IMR-90 (cell line): ENCODE data around the gene SLC22A31. TPM values are rescaled to one million over a fixed set of nuclear protein-coding genes. Genes with fewer than 3 reads are reported as not detected.

ENCODE experiments used
- ATAC-seq: fragments of 200-7000 bp; cut with Tn5 transposase; 2 replicates; pipeline ENCODE4 v1.9.1; 2020; ENCODE audit warnings: low read depth, mild to moderate bottlenecking, moderate library complexity
- BruUV-seq: library from RNA; stranded (reverse); fragments of 400-500 nt; replicated peaks from 2 replicates; lab custom pipeline; 2021; lab: Mats Ljungman, UMichigan
- CTCF ChIA-PET: fragments of 300-600 bp; formaldehyde crosslinking; extraction: SDS; loops from one replicate; lab custom pipeline; 2021; ENCODE audit warnings: antibody characterized with exemption; lab: Yijun Ruan, JAX
- POLR2A ChIA-PET: fragments of 300-600 bp; sonication (Branson Sonifier 250); formaldehyde crosslinking; loops from one replicate; lab custom pipeline; 2022; ENCODE audit warnings: antibody characterized with exemption; ENCODE audit not compliant: unreplicated experiment; lab: Charles Lee
- DNase-seq: peaks from one replicate; pipeline ENCODE4 v3.0.0; 2013
- H2AFZ ChIP-seq: replicated peaks from 2 replicates; pipeline ENCODE3; 2013; ENCODE audit warnings: low read length, mild to moderate bottlenecking; ENCODE audit not compliant: poor library complexity
- H2AK5ac ChIP-seq: 2 replicates; pipeline ENCODE4 v1.6.1; 2013; ENCODE audit warnings: low read depth, low read length, inconsistent platforms
- H2AK9ac ChIP-seq: replicated peaks from 2 replicates; pipeline ENCODE3; 2013; ENCODE audit warnings: mild to moderate bottlenecking, low read depth, low read length, moderate library complexity; ENCODE audit not compliant: poor library complexity
- H2BK120ac ChIP-seq: 2 replicates; pipeline ENCODE4 v1.6.1; 2013; ENCODE audit warnings: low read depth, low read length, inconsistent platforms
- H2BK15ac ChIP-seq: 3 replicates; pipeline ENCODE4 v1.6.1; 2013; ENCODE audit warnings: low read depth, low read length, inconsistent platforms
- H2BK20ac ChIP-seq: 2 replicates; pipeline ENCODE4 v1.6.1; 2013; ENCODE audit warnings: low read depth, mild to moderate bottlenecking, inconsistent platforms, low read length, moderate library complexity
- H2BK5ac ChIP-seq: 2 replicates; pipeline ENCODE4 v1.6.1; 2013; ENCODE audit warnings: mild to moderate bottlenecking, low read depth, low read length, inconsistent platforms; ENCODE audit not compliant: poor library complexity, severe bottlenecking
- H3K14ac ChIP-seq: replicated peaks from 2 replicates; pipeline ENCODE4 v1.6.1; 2013; ENCODE audit warnings: low read depth, low read length, inconsistent platforms
- H3K18ac ChIP-seq: 2 replicates; pipeline ENCODE4 v1.6.1; 2013; ENCODE audit warnings: low read depth, low read length, control low read depth
- H3K23ac ChIP-seq: 2 replicates; pipeline ENCODE4 v1.6.1; 2013; ENCODE audit warnings: low read depth, low read length, inconsistent platforms
- H3K27ac ChIP-seq: 2 replicates; pipeline ENCODE4 v1.5.1; 2013; ENCODE audit warnings: mild to moderate bottlenecking, control low read depth, low read length; ENCODE audit not compliant: insufficient read depth
- H3K27me3 ChIP-seq: 2 replicates; pipeline ENCODE4 v1.6.1; 2013; ENCODE audit warnings: low read length; ENCODE audit not compliant: control insufficient read depth, insufficient read depth
- H3K36me3 ChIP-seq: 2 replicates; pipeline ENCODE4 v1.6.1; 2013; ENCODE audit warnings: low read length, mixed read lengths; ENCODE audit not compliant: control insufficient read depth, insufficient read depth
- H3K4ac ChIP-seq: 2 replicates; pipeline ENCODE4 v1.6.1; 2013; ENCODE audit warnings: low read depth, low read length, inconsistent platforms
- H3K4me1 ChIP-seq: 2 replicates; pipeline ENCODE4 v1.6.1; 2013; ENCODE audit warnings: low read length, mixed read lengths; ENCODE audit not compliant: control insufficient read depth, insufficient read depth
- H3K4me2 ChIP-seq: 2 replicates; pipeline ENCODE4 v1.6.1; 2013; ENCODE audit warnings: low read depth, mild to moderate bottlenecking, control low read depth, low read length, moderate library complexity
- H3K4me3 ChIP-seq: 2 replicates; pipeline ENCODE4 v1.5.1; 2013; ENCODE audit warnings: low read depth, mild to moderate bottlenecking, control low read depth, low read length, moderate library complexity; ENCODE audit not compliant: insufficient read depth
- H3K56ac ChIP-seq: 2 replicates; pipeline ENCODE4 v1.6.1; 2013; ENCODE audit warnings: low read length, inconsistent platforms; ENCODE audit not compliant: insufficient read depth; ENCODE audit errors: extremely low read depth
- H3K79me1 ChIP-seq, 2 experiments: 2 replicates each; pipeline ENCODE4 v1.6.1; 2013; ENCODE audit warnings: low read length in 2 of 2, inconsistent platforms in 1 of 2, low read depth in 1 of 2
- H3K9ac ChIP-seq: 2 replicates; pipeline ENCODE4 v1.6.1; 2013; ENCODE audit warnings: low read depth, low read length, control low read depth
- H3K9me1 ChIP-seq: 2 replicates; pipeline ENCODE4 v1.6.1; 2013; ENCODE audit warnings: low read length, inconsistent platforms; ENCODE audit not compliant: insufficient read depth
- H3K9me3 ChIP-seq: 2 replicates; pipeline ENCODE4 v1.6.1; 2013; ENCODE audit warnings: low read length; ENCODE audit not compliant: control insufficient read depth, insufficient read depth
- H4K20me1 ChIP-seq: 2 replicates; pipeline ENCODE4 v1.6.1; 2013; ENCODE audit warnings: low read length, inconsistent platforms; ENCODE audit not compliant: insufficient read depth
- H4K5ac ChIP-seq: 2 replicates; pipeline ENCODE4 v1.6.1; 2013; ENCODE audit warnings: mild to moderate bottlenecking, low read depth, low read length, control low read depth
- H4K8ac ChIP-seq, 2 experiments: 2 replicates each; pipeline ENCODE4 v1.6.1; 2013; ENCODE audit warnings: low read depth in 2 of 2, low read length in 2 of 2, control low read depth in 1 of 2, inconsistent platforms in 1 of 2
- H4K91ac ChIP-seq: 2 replicates; pipeline ENCODE4 v1.6.1; 2013; ENCODE audit warnings: low read depth, low read length, inconsistent platforms; ENCODE audit not compliant: insufficient read depth
- BHLHE40 ChIP-seq: fragments of 150-350 bp; IDR thresholded peaks from 2 replicates; pipeline ENCODE4 v1.6.1; 2016; ENCODE audit warnings: mild to moderate bottlenecking, low read depth, low read length
- CEBPB ChIP-seq: IDR thresholded peaks from 2 replicates; pipeline ENCODE4 v1.6.1; 2012; ENCODE audit warnings: low read depth, low read length, improper control_type of control experiment
- CHD1 ChIP-seq: IDR thresholded peaks from 2 replicates; pipeline ENCODE4 v1.6.1; 2012; ENCODE audit warnings: low read depth, low read length, improper control_type of control experiment
- CTCF ChIP-seq: conservative IDR thresholded peaks from 2 replicates; pipeline ENCODE4 v1.5.1; 2012; ENCODE audit warnings: mild to moderate bottlenecking, low read depth, low read length, improper control_type of control experiment
- MAZ ChIP-seq: IDR thresholded peaks from 2 replicates; pipeline ENCODE4 v1.6.1; 2012; ENCODE audit warnings: low read depth, mild to moderate bottlenecking, low read length, improper control_type of control experiment, moderate library complexity, borderline replicate concordance
- MXI1 ChIP-seq: IDR thresholded peaks from 2 replicates; pipeline ENCODE4 v1.6.1; 2012; ENCODE audit warnings: low read depth, mild to moderate bottlenecking, low read length, moderate library complexity, borderline replicate concordance
- NFE2L2 ChIP-seq: fragments of 150-350 bp; IDR thresholded peaks from 2 replicates; pipeline ENCODE4 v1.6.1; 2016; ENCODE audit warnings: low read depth, mild to moderate bottlenecking, low read length
- POLR2A ChIP-seq: IDR thresholded peaks from 2 replicates; pipeline ENCODE4 v1.6.1; 2012; ENCODE audit warnings: mild to moderate bottlenecking, low read depth, low read length
- RCOR1 ChIP-seq: IDR thresholded peaks from 2 replicates; pipeline ENCODE4 v1.6.1; 2012; ENCODE audit warnings: mild to moderate bottlenecking, low read length, improper control_type of control experiment; ENCODE audit not compliant: insufficient replicate concordance
- RFX5 ChIP-seq: IDR thresholded peaks from 2 replicates; pipeline ENCODE4 v1.8.0; 2012; ENCODE audit warnings: low read depth, mild to moderate bottlenecking, low read length, moderate library complexity
- SMC3 ChIP-seq: fragments of 150-350 bp; IDR thresholded peaks from 2 replicates; pipeline ENCODE4 v1.6.1; 2016; ENCODE audit warnings: low read depth, mild to moderate bottlenecking, antibody characterized with exemption, low read length, moderate library complexity
- WGBS, 2 experiments: methylation state at CpG; one replicate each; pipeline versions ENCODE4 v1.1.5 to v1.1.7; 2013; ENCODE audit warnings: missing lambda C conversion rate in 2 of 2; ENCODE audit not compliant: insufficient read length in 1 of 2; ENCODE audit errors: extremely low coverage in 2 of 2; 5-methylcytosine and 5-hydroxymethylcytosine counted together
- dilution Hi-C: fragments of 300-500 bp; cut with HindIII; formaldehyde crosslinking; loops from one replicate; pipeline ENCODE4 v1.14.3; 2018; ENCODE audit warnings: low sequenced_read_pairs; ENCODE audit not compliant: unreplicated experiment
- in situ Hi-C: fragments of 300-500 bp; cut with MboI; formaldehyde crosslinking; loops from 3 replicates; pipeline ENCODE4 v1.14.3; 2019; ENCODE audit warnings: low sequenced_read_pairs, inconsistent platforms, mixed read lengths
- intact Hi-C: fragments of 100-400 bp; cut with micrococcal nuclease; formaldehyde crosslinking; loops from 2 replicates; pipeline ENCODE4 v1.10.0; 2022
- polyA plus RNA-seq, 3 experiments: library from polyadenylated mRNA; depleted of rRNA; stranded (reverse); fragments of >200 nt; gene quantifications; 2 replicates each; pipeline ENCODE4 v1.2.3, GENCODE V29; 2012; ENCODE audit warnings: low replicate concordance in 1 of 3
- total RNA-seq: library from RNA; depleted of rRNA; stranded (reverse); fragments of >200 nt; gene quantifications from 2 replicates; pipeline ENCODE4 v1.2.3, GENCODE V29; 2012
- TF ChIP-seq, protein P1 (sequence below): fragments of 150-350 bp; IDR thresholded peaks from 2 replicates; pipeline ENCODE4 v1.6.1; 2016; ENCODE audit warnings: low read depth, mild to moderate bottlenecking, low read length, moderate library complexity, borderline replicate concordance
- TF ChIP-seq, protein P2 (sequence below): fragments of 150-350 bp; IDR thresholded peaks from 2 replicates; pipeline ENCODE4 v1.6.1; 2017; ENCODE audit warnings: mild to moderate bottlenecking, antibody characterized with exemption, low read length, low read depth

The SLC22A31 gene
- total and polyA plus RNA-seq, 2 of the 4 experiments (the other 2 are of a cell fraction): 0.18 to 5.5 TPM

GRCh38 chr16:89147085-89147817 is 53.1 kb downstream of the SLC22A31 start:
- intact Hi-C loops (no loop called here), dilution Hi-C loops (no loop called here), in situ Hi-C loops (no loop called here)
- no TSS peak for BruUV-seq
- WGBS, 2 experiments: 89% methylated on average over 3 of the region's 11 CpGs; no CpG with 5 or more reads in 1 of the 2 experiments
- H3K23ac ChIP-seq: no peak overlapping the region
- H3K27me3 ChIP-seq: no peaks in the 10 kb centered on the region
- H3K9me3 ChIP-seq: no peaks in the 10 kb centered on the region
- H2AK5ac ChIP-seq: no peak overlapping the region
- no peak overlapping the region for H2BK15ac ChIP-seq
- H3K79me1 ChIP-seq: 0 out of 4 replicates have a peak, but pooled peaks cover 0 to under 1% of the 10 kb centered on the region in 2 experiments
- ATAC-seq: no peak
- no peak overlapping the region for H3K4me3 ChIP-seq
- H3K18ac ChIP-seq: no peak overlapping the region
- DNase-seq: no peak
- no peak overlapping the region for H3K9ac ChIP-seq
- H3K56ac ChIP-seq: no peak overlapping the region
- no peak overlapping the region for H3K14ac ChIP-seq
- no peak for TF ChIP-seq SMC3
- TF ChIP-seq CHD1: no peak
- TF ChIP-seq MXI1: no peak
- TF ChIP-seq MAZ: no peak
- no peak for TF ChIP-seq CTCF
- TF ChIP-seq, protein P1, sequence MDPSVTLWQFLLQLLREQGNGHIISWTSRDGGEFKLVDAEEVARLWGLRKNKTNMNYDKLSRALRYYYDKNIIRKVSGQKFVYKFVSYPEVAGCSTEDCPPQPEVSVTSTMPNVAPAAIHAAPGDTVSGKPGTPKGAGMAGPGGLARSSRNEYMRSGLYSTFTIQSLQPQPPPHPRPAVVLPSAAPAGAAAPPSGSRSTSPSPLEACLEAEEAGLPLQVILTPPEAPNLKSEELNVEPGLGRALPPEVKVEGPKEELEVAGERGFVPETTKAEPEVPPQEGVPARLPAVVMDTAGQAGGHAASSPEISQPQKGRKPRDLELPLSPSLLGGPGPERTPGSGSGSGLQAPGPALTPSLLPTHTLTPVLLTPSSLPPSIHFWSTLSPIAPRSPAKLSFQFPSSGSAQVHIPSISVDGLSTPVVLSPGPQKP: no peak
- no peak for TF ChIP-seq BHLHE40
- TF ChIP-seq, protein P2, sequence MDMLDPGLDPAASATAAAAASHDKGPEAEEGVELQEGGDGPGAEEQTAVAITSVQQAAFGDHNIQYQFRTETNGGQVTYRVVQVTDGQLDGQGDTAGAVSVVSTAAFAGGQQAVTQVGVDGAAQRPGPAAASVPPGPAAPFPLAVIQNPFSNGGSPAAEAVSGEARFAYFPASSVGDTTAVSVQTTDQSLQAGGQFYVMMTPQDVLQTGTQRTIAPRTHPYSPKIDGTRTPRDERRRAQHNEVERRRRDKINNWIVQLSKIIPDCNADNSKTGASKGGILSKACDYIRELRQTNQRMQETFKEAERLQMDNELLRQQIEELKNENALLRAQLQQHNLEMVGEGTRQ: no peak
- no peak for TF ChIP-seq POLR2A
- no peak for TF ChIP-seq CEBPB
- TF ChIP-seq NFE2L2: no peak
- no peak for TF ChIP-seq RCOR1
- no peak for TF ChIP-seq RFX5
- no peak overlapping the region for H3K27ac ChIP-seq
- H3K4me2 ChIP-seq: no peak overlapping the region
- H3K9me1 ChIP-seq: no peaks in the 10 kb centered on the region
- H3K4me1 ChIP-seq: no peaks in the 10 kb centered on the region
- H2BK20ac ChIP-seq: no peak overlapping the region
- ChIA-PET CTCF (no interaction called here), POLR2A (no interaction called here)
- H4K20me1 ChIP-seq: no peaks in the 10 kb centered on the region
- no peak overlapping the region for H4K5ac ChIP-seq
- H2BK120ac ChIP-seq: no peak overlapping the region
- peaks cover 32% of the 10 kb centered on the region for H3K36me3 ChIP-seq
- H2AK9ac ChIP-seq: no peak overlapping the region
- no peak overlapping the region for H2AFZ ChIP-seq
- H3K4ac ChIP-seq: no peak overlapping the region
- H2BK5ac ChIP-seq: no peak overlapping the region
- no peak overlapping the region for H4K8ac ChIP-seq
- H4K91ac ChIP-seq: no peak overlapping the region
